KMS-11 (cell line): Measurements from ENCODE around the gene ADCK1.

ENCODE experiments used
- H2AFZ ChIP-seq: fragments of 200-600 bp; sonication (generic); 2 replicates; pipeline ENCODE4 v1.6.1; 2016; ENCODE audit warnings: antibody characterized with exemption, mixed run types, low read depth
- H3K27ac ChIP-seq: fragments of 200-600 bp; sonication (generic); 2 replicates; pipeline ENCODE4 v1.6.1; 2016; ENCODE audit warnings: mild to moderate bottlenecking, mixed run types
- H3K27me3 ChIP-seq: fragments of 200-600 bp; sonication (generic); 2 replicates; pipeline ENCODE4 v1.6.1; 2017; ENCODE audit warnings: mild to moderate bottlenecking, low read depth, mixed run types, moderate library complexity; ENCODE audit not compliant: insufficient read depth
- H3K36me3 ChIP-seq: fragments of 200-600 bp; sonication (generic); 2 replicates; pipeline ENCODE4 v1.6.1; 2017; ENCODE audit warnings: mild to moderate bottlenecking, mixed run types; ENCODE audit not compliant: insufficient read depth
- H3K4me1 ChIP-seq: fragments of 200-600 bp; sonication (generic); 2 replicates; pipeline ENCODE4 v1.6.1; 2016; ENCODE audit warnings: mild to moderate bottlenecking, low read depth, mixed run types; ENCODE audit not compliant: poor library complexity, severe bottlenecking
- H3K4me2 ChIP-seq: fragments of 200-600 bp; sonication (generic); 2 replicates; pipeline ENCODE4 v1.7.0; 2016; ENCODE audit warnings: mild to moderate bottlenecking, mixed run types
- H3K4me3 ChIP-seq: fragments of 200-600 bp; sonication (generic); IDR thresholded peaks from 2 replicates; pipeline ENCODE4 v1.6.1; 2017; ENCODE audit warnings: low read depth, low read length, mixed read lengths; ENCODE audit not compliant: insufficient read depth
- H3K79me2 ChIP-seq: fragments of 200-600 bp; sonication (generic); 2 replicates; pipeline ENCODE4 v1.6.1; 2016; ENCODE audit warnings: low read depth, mixed run types; ENCODE audit not compliant: insufficient read depth
- H3K9ac ChIP-seq: fragments of 200-600 bp; sonication (generic); 2 replicates; pipeline ENCODE4 v1.6.1; 2016; ENCODE audit warnings: mild to moderate bottlenecking, mixed run types
- H4K20me1 ChIP-seq: fragments of 200-600 bp; sonication (generic); 2 replicates; pipeline ENCODE4 v1.6.1; 2016; ENCODE audit warnings: mild to moderate bottlenecking, mixed run types; ENCODE audit not compliant: insufficient read depth
- TF ChIP-seq, protein P1 (sequence below): fragments of 200-600 bp; sonication (generic); conservative IDR thresholded peaks from 2 replicates; pipeline ENCODE4 v1.6.1; 2017; ENCODE audit warnings: low read depth, mild to moderate bottlenecking, antibody characterized with exemption, low read length, moderate library complexity, mixed read lengths

The ADCK1 gene

DNA sequence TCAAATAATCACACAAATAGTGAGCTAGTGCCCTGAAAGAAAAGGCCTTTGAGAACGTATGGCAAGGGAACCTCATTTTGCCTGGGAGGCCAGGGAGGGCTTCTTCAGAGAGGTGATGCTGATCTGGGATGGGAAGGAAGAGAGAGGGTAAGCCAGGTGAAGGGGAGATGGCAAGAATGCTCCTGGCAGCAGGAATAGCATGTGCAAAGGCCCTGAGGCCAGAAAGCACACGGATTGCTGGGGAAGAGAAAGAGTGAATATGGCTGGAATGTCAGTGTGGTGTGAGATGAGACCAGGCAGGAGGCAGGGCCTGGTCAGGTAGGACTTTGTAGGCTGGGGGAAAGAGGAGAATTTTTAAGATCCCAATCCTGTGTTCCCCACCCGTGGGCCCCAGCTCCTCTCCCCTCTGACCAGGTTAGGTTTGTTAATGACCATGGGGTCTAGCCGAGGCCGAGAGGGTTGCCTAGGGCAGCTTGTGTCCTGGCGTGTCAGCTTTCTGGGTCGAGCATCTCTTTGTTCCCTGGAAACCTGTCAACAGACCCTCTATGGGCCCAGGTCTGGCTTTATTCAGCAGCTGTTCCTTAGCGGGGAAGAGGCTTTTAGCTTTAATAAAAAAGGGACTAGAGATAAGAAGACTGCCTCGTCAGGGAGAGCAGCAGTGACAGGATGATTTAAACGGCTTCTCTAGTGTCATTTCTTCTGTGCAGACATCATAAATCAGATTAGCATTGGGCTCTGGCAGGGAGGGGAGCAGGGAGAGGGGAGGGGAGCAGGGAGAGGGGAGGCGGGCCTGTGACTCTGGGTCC, 123.4 kb downstream of the ADCK1 start:
- no peak overlapping the region for H2AFZ ChIP-seq
- no peak overlapping the region for H3K4me2 ChIP-seq

GRCh38 chr14:77924141-77924948, 124.4 kb downstream of the ADCK1 start:
- no peak overlapping the region for H2AFZ ChIP-seq
- no peaks in the 10 kb centered on the region for H3K4me1 ChIP-seq
- H3K79me2 ChIP-seq: no peaks in the 10 kb centered on the region
- no peak overlapping the region for H3K4me2 ChIP-seq
- H3K4me3 ChIP-seq: no peak overlapping the region
- no peaks in the 10 kb centered on the region for H3K27me3 ChIP-seq
- no peak overlapping the region for H3K9ac ChIP-seq
- TF ChIP-seq, protein P1, sequence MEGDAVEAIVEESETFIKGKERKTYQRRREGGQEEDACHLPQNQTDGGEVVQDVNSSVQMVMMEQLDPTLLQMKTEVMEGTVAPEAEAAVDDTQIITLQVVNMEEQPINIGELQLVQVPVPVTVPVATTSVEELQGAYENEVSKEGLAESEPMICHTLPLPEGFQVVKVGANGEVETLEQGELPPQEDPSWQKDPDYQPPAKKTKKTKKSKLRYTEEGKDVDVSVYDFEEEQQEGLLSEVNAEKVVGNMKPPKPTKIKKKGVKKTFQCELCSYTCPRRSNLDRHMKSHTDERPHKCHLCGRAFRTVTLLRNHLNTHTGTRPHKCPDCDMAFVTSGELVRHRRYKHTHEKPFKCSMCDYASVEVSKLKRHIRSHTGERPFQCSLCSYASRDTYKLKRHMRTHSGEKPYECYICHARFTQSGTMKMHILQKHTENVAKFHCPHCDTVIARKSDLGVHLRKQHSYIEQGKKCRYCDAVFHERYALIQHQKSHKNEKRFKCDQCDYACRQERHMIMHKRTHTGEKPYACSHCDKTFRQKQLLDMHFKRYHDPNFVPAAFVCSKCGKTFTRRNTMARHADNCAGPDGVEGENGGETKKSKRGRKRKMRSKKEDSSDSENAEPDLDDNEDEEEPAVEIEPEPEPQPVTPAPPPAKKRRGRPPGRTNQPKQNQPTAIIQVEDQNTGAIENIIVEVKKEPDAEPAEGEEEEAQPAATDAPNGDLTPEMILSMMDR: no peak
- H3K36me3 ChIP-seq: no peaks in the 10 kb centered on the region
- no peak overlapping the region for H3K27ac ChIP-seq
- no peaks in the 10 kb centered on the region for H4K20me1 ChIP-seq

More for the DNA sequence above, 123.4 kb downstream of the ADCK1 start:
- TF ChIP-seq, protein P1: no peak
- no peaks in the 10 kb centered on the region for H4K20me1 ChIP-seq
- H3K36me3 ChIP-seq: no peaks in the 10 kb centered on the region
- H3K27ac ChIP-seq: no peak overlapping the region
- no peak overlapping the region for H3K9ac ChIP-seq
- no peaks in the 10 kb centered on the region for H3K4me1 ChIP-seq
- H3K4me3 ChIP-seq: no peak overlapping the region
- H3K79me2 ChIP-seq: no peaks in the 10 kb centered on the region
- no peaks in the 10 kb centered on the region for H3K27me3 ChIP-seq

DNA sequence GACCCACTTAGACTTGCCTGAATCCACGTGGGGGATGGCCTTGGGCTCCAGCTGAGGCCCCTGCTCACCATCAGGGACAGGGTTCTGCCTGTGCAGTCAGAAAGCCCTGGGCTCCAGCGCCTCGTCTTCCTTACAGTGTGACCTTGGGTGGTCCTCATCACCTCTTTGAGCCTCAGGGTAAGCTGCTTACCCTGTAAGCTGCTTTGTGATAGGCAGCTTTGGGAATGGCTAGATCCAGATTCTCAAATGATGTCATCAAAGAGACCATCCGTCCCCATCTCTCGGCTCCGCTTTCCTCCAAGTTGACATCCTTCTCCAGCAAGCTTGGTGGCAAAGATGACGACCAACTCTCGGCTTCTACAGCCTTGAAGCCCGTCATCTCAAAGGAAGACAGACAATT, 127.0 kb downstream of the ADCK1 start:
- Histone ChIP-seq H3K4me3 (no peak overlapping the region), H3K9ac (no peak overlapping the region), H3K27ac (no peak overlapping the region), H3K4me1 (no peaks in the 10 kb centered on the region), H4K20me1 (no peaks in the 10 kb centered on the region), H3K79me2 (no peaks in the 10 kb centered on the region), H3K27me3 (no peaks in the 10 kb centered on the region), H3K36me3 (no peaks in the 10 kb centered on the region), H3K4me2 (no peak overlapping the region), H2AFZ (no peak overlapping the region)
- TF ChIP-seq, protein P1: no peak

DNA sequence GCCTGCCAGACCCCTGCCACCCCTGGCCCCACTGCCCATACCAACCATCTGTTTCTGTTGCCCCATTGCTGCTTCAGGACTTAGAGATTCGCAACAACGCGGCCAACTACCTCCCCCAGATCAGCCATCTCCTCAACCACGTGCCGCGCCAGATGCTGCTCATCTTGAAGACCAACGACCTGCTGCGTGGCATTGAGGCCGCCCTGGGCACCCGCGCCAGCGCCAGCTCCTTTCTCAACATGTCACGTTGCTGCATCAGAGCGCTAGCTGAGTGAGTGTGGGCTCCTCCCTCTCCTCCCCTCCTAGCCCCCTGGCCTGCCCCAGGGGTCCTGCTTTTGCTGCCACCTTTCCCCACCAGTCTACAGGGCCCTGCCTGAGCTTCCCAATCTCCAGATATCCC, 131.5 kb downstream of the ADCK1 start:
- Histone ChIP-seq H3K27ac (no peak overlapping the region), H3K9ac (no peak overlapping the region), H3K4me1 (no peaks in the 10 kb centered on the region), H3K36me3 (no peaks in the 10 kb centered on the region), H3K4me3 (no peak overlapping the region), H2AFZ (no peak overlapping the region), H4K20me1 (no peaks in the 10 kb centered on the region), H3K27me3 (no peaks in the 10 kb centered on the region), H3K79me2 (no peaks in the 10 kb centered on the region), H3K4me2 (no peak overlapping the region)
- TF ChIP-seq, protein P1: no peak
